HepG2 (cell line): ENCODE measurements around the gene TFPI. TPM values are rescaled to one million over a fixed set of nuclear protein-coding genes. Genes with fewer than 3 reads are reported as not detected.

Source experiments
- ARNT2 ChIP-seq: sonication (generic); formaldehyde crosslinking; IDR thresholded peaks from 2 replicates; pipeline ENCODE4 v1.8.0; 2022; ENCODE audit warnings: mild to moderate bottlenecking, low read depth, missing genetic modification reagents, moderate library complexity
- ARNTL ChIP-seq: sonication (generic); formaldehyde crosslinking; IDR thresholded peaks from 2 replicates; pipeline ENCODE4 v1.4.0; 2020; ENCODE audit warnings: mild to moderate bottlenecking, missing genetic modification reagents
- CAMTA2 ChIP-seq: sonication (generic); formaldehyde crosslinking; IDR thresholded peaks from 2 replicates; pipeline ENCODE4 v1.4.0; 2020; ENCODE audit warnings: mild to moderate bottlenecking, missing genetic modification reagents, borderline replicate concordance
- CEBPB ChIP-seq: IDR thresholded peaks from 2 replicates; pipeline ENCODE4 v1.6.1; 2011; ENCODE audit warnings: low read depth, low read length, improper control_type of control experiment, borderline replicate concordance
- CENPX ChIP-seq: sonication (generic); formaldehyde crosslinking; IDR thresholded peaks from 2 replicates; pipeline ENCODE4 v1.9.0; 2021; ENCODE audit warnings: mild to moderate bottlenecking, missing genetic modification reagents, moderate library complexity
- ESRRA ChIP-seq: sonication (generic); formaldehyde crosslinking; IDR thresholded peaks from 2 replicates; pipeline ENCODE4 v1.5.1; 2020; ENCODE audit warnings: mild to moderate bottlenecking, low read depth, missing genetic modification reagents
- HMGA1 ChIP-seq: sonication (generic); formaldehyde crosslinking; conservative IDR thresholded peaks from 2 replicates; pipeline ENCODE4 v1.4.0; 2020; ENCODE audit warnings: missing genetic modification reagents
- IRF2 ChIP-seq: IDR thresholded peaks from 2 replicates; pipeline ENCODE4 v1.6.1; 2018; ENCODE audit warnings: missing genetic modification reagents, missing compliant biosample characterization
- KMT2A ChIP-seq: sonication (generic); formaldehyde crosslinking; IDR thresholded peaks from 2 replicates; pipeline ENCODE4 v1.4.0; 2020; ENCODE audit warnings: missing genetic modification reagents
- KMT2B ChIP-seq: IDR thresholded peaks from 2 replicates; pipeline ENCODE4 v1.6.1; 2016; ENCODE audit warnings: missing genetic modification reagents, missing compliant biosample characterization
- MAFK ChIP-seq, 2 experiments: IDR thresholded peaks in 1 of 2; conservative IDR thresholded peaks in 1 of 2; 2 replicates each; pipeline ENCODE4 v1.6.1; 2011; ENCODE audit warnings: improper control_type of control experiment in 2 of 2, low read length in 2 of 2
- MED1 ChIP-seq: sonication (generic); formaldehyde crosslinking; IDR thresholded peaks from 2 replicates; pipeline ENCODE4 v1.4.0; 2020; ENCODE audit warnings: missing genetic modification reagents
- NCOA2 ChIP-seq: sonication (generic); formaldehyde crosslinking; IDR thresholded peaks from 2 replicates; pipeline ENCODE4 v1.8.0; 2022; ENCODE audit warnings: inconsistent platforms
- PHF20 ChIP-seq: sonication (generic); formaldehyde crosslinking; IDR thresholded peaks from 2 replicates; pipeline ENCODE4 v1.5.0; 2020; ENCODE audit warnings: mild to moderate bottlenecking, missing genetic modification reagents
- SRSF4 ChIP-seq: fragments of 200-400 bp; formaldehyde crosslinking; IDR thresholded peaks from one replicate; pipeline ENCODE4 v1.6.1; 2018; ENCODE audit warnings: mild to moderate bottlenecking, low read depth, low read length, moderate library complexity; ENCODE audit not compliant: poor library complexity, severe bottlenecking
- ZC3H4 ChIP-seq: sonication (generic); formaldehyde crosslinking; IDR thresholded peaks from 2 replicates; pipeline ENCODE4 v1.4.0; 2020; ENCODE audit warnings: missing genetic modification reagents, borderline replicate concordance
- ZFX ChIP-seq: sonication (generic); formaldehyde crosslinking; IDR thresholded peaks from 2 replicates; pipeline ENCODE4 v1.4.0; 2020; ENCODE audit warnings: mild to moderate bottlenecking, low read depth, missing genetic modification reagents, moderate library complexity
- ZNF296 ChIP-seq: sonication (generic); formaldehyde crosslinking; conservative IDR thresholded peaks from 2 replicates; pipeline ENCODE4 v1.5.0; 2020; ENCODE audit warnings: mild to moderate bottlenecking, missing genetic modification reagents
- ZNF3 ChIP-seq: IDR thresholded peaks from 2 replicates; pipeline ENCODE4 v1.7.0; 2017; ENCODE audit warnings: inconsistent platforms
- ZNF431 ChIP-seq: sonication (generic); formaldehyde crosslinking; IDR thresholded peaks from 2 replicates; pipeline ENCODE4 v1.9.0; 2022; ENCODE audit warnings: missing genetic modification reagents, low read depth, mild to moderate bottlenecking, borderline replicate concordance
- ZNF547 ChIP-seq: sonication (generic); formaldehyde crosslinking; IDR thresholded peaks from 2 replicates; pipeline ENCODE4 v1.5.1; 2020; ENCODE audit warnings: mild to moderate bottlenecking, missing genetic modification reagents
- ZNF577 ChIP-seq: sonication (generic); formaldehyde crosslinking; IDR thresholded peaks from 2 replicates; pipeline ENCODE4 v1.4.0; 2020; ENCODE audit warnings: mild to moderate bottlenecking, low read depth, missing genetic modification reagents, borderline replicate concordance
- ZNF614 ChIP-seq: IDR thresholded peaks from 2 replicates; pipeline ENCODE4 v1.6.1; 2018; ENCODE audit warnings: missing biosample characterization, missing genetic modification reagents, inconsistent platforms, borderline replicate concordance
- ZNF672 ChIP-seq: sonication (generic); formaldehyde crosslinking; IDR thresholded peaks from 2 replicates; pipeline ENCODE4 v1.8.1; 2022; ENCODE audit warnings: missing genetic modification reagents
- ZNF780A ChIP-seq: sonication (generic); formaldehyde crosslinking; IDR thresholded peaks from 2 replicates; pipeline ENCODE4 v1.8.0; 2022; ENCODE audit warnings: mild to moderate bottlenecking, missing genetic modification reagents, moderate library complexity
- polyA plus RNA-seq, 8 experiments: library from polyadenylated mRNA; depleted of rRNA in 3 of 8; stranded (reverse) in 7 of 8; unstranded in 1 of 8; fragments of >200 nt; fragmentation: Illumina TruSeq in 4 of 8; extraction: Trizol in 4 of 8; gene quantifications; 2 replicates each; pipeline versions ENCODE4 v1.2.1 to v1.2.3, GENCODE V29; 2011 to 2016; ENCODE audit warnings: low read depth in 4 of 8, missing spikeins in 1 of 8, mixed read lengths in 1 of 8; ENCODE audit not compliant: insufficient read depth in 1 of 8
- total RNA-seq, 5 experiments: library from RNA; depleted of rRNA; stranded (reverse); fragments of >200 nt; fragmentation: Illumina TruSeq; extraction: Trizol; gene quantifications; 2 replicates each; pipeline ENCODE4 v1.2.3, GENCODE V29; 2016; ENCODE audit warnings: low read depth in 1 of 5
- TF ChIP-seq, protein P1 (sequence below): sonication (generic); formaldehyde crosslinking; IDR thresholded peaks from 2 replicates; pipeline ENCODE4 v1.5.0; 2020; ENCODE audit warnings: missing genetic modification reagents
- TF ChIP-seq, protein P2 (sequence below): sonication (generic); formaldehyde crosslinking; IDR thresholded peaks from 2 replicates; pipeline ENCODE4 v1.9.0; 2021; ENCODE audit warnings: missing genetic modification reagents, borderline replicate concordance
- TF ChIP-seq, protein P3 (sequence below): IDR thresholded peaks from 2 replicates; pipeline ENCODE4 v1.6.1; 2016; ENCODE audit warnings: missing compliant biosample characterization, missing genetic modification reagents, borderline replicate concordance
- TF ChIP-seq, protein P4 (sequence below): sonication (generic); formaldehyde crosslinking; IDR thresholded peaks from 2 replicates; pipeline ENCODE4 v1.8.1; 2022; ENCODE audit warnings: mild to moderate bottlenecking, missing genetic modification reagents

Gene TFPI
- total and polyA plus RNA-seq, 2 of the 13 experiments (the other 11 are each of a cell fraction or from before 2014, with no cell fraction given), result 301 to 436 TPM

DNA sequence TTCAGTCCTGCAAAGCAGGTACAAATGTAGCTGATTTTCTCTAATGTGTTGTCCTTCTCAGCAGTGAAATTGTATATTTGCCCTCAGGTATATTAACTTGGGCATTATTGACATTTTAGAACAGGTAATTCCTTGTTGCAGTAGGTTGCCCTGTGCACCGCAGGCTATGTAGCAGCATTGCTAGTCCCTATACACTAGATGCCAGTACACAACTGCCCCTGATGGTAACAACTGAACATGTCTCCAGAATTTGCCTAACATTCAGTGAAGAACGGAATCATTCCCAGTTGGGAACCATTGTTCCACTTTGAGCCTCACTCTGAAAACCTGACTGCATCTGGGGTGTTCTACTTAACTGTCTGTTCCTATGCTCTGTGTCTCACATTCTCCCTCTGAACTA is 23.1 kb upstream of the TFPI start (continued):
- TF ChIP-seq ZFX (CRISPR knock-in tag) (no peak), MAFK (conservative IDR thresholded peaks at IDR 0.05 in 1 of 2, IDR thresholded peaks at IDR 0.05 in 1 of 2; ENCODE audit: low read length in 2 of 2) (no peak), CEBPB (no peak), KMT2B (CRISPR knock-in tag) (no peak), ZNF296 (CRISPR knock-in tag) (no peak), ZNF780A (CRISPR knock-in tag) (no peak), MED1 (peak; percentile 36), ZNF577 (CRISPR knock-in tag) (no peak), IRF2 (CRISPR knock-in tag) (no peak), KMT2A (no peak), ZNF547 (CRISPR knock-in tag) (no peak), ESRRA (no peak), ZNF672 (CRISPR knock-in tag) (no peak), HMGA1 (CRISPR knock-in tag) (no peak), ARNTL (no peak), NCOA2 (CRISPR knock-in tag) (no peak), SRSF4 (no peak), PHF20 (no peak), CAMTA2 (CRISPR knock-in tag) (no peak), CENPX (CRISPR knock-in tag) (no peak), ZNF614 (peak; percentile 44; the same call in 1 of the 2 replicates), ZC3H4 (CRISPR knock-in tag) (no peak), ZNF431 (CRISPR knock-in tag) (no peak), ZNF3 (CRISPR knock-in tag) (no peak), ARNT2 (CRISPR knock-in tag) (no peak)
- TF ChIP-seq, protein P1, sequence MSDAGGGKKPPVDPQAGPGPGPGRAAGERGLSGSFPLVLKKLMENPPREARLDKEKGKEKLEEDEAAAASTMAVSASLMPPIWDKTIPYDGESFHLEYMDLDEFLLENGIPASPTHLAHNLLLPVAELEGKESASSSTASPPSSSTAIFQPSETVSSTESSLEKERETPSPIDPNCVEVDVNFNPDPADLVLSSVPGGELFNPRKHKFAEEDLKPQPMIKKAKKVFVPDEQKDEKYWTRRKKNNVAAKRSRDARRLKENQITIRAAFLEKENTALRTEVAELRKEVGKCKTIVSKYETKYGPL (CRISPR knock-in tag), result no peak
- TF ChIP-seq, protein P2, sequence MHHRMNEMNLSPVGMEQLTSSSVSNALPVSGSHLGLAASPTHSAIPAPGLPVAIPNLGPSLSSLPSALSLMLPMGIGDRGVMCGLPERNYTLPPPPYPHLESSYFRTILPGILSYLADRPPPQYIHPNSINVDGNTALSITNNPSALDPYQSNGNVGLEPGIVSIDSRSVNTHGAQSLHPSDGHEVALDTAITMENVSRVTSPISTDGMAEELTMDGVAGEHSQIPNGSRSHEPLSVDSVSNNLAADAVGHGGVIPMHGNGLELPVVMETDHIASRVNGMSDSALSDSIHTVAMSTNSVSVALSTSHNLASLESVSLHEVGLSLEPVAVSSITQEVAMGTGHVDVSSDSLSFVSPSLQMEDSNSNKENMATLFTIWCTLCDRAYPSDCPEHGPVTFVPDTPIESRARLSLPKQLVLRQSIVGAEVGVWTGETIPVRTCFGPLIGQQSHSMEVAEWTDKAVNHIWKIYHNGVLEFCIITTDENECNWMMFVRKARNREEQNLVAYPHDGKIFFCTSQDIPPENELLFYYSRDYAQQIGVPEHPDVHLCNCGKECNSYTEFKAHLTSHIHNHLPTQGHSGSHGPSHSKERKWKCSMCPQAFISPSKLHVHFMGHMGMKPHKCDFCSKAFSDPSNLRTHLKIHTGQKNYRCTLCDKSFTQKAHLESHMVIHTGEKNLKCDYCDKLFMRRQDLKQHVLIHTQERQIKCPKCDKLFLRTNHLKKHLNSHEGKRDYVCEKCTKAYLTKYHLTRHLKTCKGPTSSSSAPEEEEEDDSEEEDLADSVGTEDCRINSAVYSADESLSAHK, result no peak
- TF ChIP-seq, protein P3, sequence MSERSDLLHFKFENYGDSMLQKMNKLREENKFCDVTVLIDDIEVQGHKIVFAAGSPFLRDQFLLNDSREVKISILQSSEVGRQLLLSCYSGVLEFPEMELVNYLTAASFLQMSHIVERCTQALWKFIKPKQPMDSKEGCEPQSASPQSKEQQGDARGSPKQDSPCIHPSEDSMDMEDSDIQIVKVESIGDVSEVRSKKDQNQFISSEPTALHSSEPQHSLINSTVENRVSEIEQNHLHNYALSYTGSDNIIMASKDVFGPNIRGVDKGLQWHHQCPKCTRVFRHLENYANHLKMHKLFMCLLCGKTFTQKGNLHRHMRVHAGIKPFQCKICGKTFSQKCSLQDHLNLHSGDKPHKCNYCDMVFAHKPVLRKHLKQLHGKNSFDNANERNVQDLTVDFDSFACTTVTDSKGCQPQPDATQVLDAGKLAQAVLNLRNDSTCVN, result no peak
- TF ChIP-seq, protein P4, sequence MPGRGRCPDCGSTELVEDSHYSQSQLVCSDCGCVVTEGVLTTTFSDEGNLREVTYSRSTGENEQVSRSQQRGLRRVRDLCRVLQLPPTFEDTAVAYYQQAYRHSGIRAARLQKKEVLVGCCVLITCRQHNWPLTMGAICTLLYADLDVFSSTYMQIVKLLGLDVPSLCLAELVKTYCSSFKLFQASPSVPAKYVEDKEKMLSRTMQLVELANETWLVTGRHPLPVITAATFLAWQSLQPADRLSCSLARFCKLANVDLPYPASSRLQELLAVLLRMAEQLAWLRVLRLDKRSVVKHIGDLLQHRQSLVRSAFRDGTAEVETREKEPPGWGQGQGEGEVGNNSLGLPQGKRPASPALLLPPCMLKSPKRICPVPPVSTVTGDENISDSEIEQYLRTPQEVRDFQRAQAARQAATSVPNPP, result no peak
